ENCODE measurements around the gene KRT222. TPM values are rescaled to one million over a fixed set of nuclear protein-coding genes. Genes with fewer than 3 reads are reported as not detected.
A peak's percentile ranks its signal among the peaks of the same experiment; 100 is the strongest.

KRT222 gene
- total and polyA plus RNA-seq, 2 of the 13 experiments (the other 11 are each of a cell fraction or from before 2014, with no cell fraction given), result not detected

GRCh38 chr17:40615841-40616476, 49.0 kb downstream of the KRT222 start (continued):
- TF ChIP-seq ZBTB4 (CRISPR knock-in tag; IDR thresholded peaks at IDR 0.05; ENCODE audit: borderline replicate concordance), result no peak
- no peak for TF ChIP-seq ZNF143 (CRISPR knock-in tag; IDR thresholded peaks at IDR 0.05)
- no peak for TF ChIP-seq POLR2G (IDR thresholded peaks at IDR 0.05; ENCODE audit: low read depth, low read length)
- TF ChIP-seq ZC3H13 (CRISPR knock-in tag; IDR thresholded peaks at IDR 0.05), result no peak
- no peak for TF ChIP-seq PBX3 (CRISPR knock-in tag; IDR thresholded peaks at IDR 0.05; ENCODE audit: borderline replicate concordance)
- TF ChIP-seq PHF8 (CRISPR knock-in tag; IDR thresholded peaks at IDR 0.05), result no peak
- TF ChIP-seq FOXO4 (CRISPR knock-in tag; conservative IDR thresholded peaks at IDR 0.05), result no peak
- peak; percentile 33; the same call in 1 of the 2 replicates for TF ChIP-seq ZFP91 (CRISPR knock-in tag; IDR thresholded peaks at IDR 0.05; ENCODE audit: borderline replicate concordance)
- 0 out of 2 replicates have a peak, but pooled peaks have one; percentile 43 for TF ChIP-seq ETV6 (CRISPR knock-in tag; conservative IDR thresholded peaks at IDR 0.05)
- no peak for TF ChIP-seq ZMAT3 (CRISPR knock-in tag; conservative IDR thresholded peaks at IDR 0.05)
- no peak for TF ChIP-seq LRRFIP1 (CRISPR knock-in tag; conservative IDR thresholded peaks at IDR 0.05)
- no peak for TF ChIP-seq HNF4G (IDR thresholded peaks at IDR 0.05; ENCODE audit: borderline replicate concordance, low read depth, low read length)
- TF ChIP-seq HNF4G (CRISPR knock-in tag; IDR thresholded peaks at IDR 0.05; ENCODE audit: borderline replicate concordance, low read depth), result no peak
- TF ChIP-seq ZNF460 (CRISPR knock-in tag; IDR thresholded peaks at IDR 0.05; ENCODE audit: borderline replicate concordance), result no peak
- no peak for TF ChIP-seq RCOR2 (CRISPR knock-in tag; IDR thresholded peaks at IDR 0.05)
- TF ChIP-seq TSC22D2 (CRISPR knock-in tag; IDR thresholded peaks at IDR 0.05; ENCODE audit: borderline replicate concordance), result no peak
- no peak for TF ChIP-seq ZNF776 (CRISPR knock-in tag; IDR thresholded peaks at IDR 0.05)
- TF ChIP-seq ZNF468 (CRISPR knock-in tag; IDR thresholded peaks at IDR 0.05), result no peak
- TF ChIP-seq DNMT1 (CRISPR knock-in tag; IDR thresholded peaks at IDR 0.05), result 0 out of 2 replicates have a peak, but pooled peaks have one; percentile 25
- TF ChIP-seq PHF5A (CRISPR knock-in tag; IDR thresholded peaks at IDR 0.05; ENCODE audit: low read depth, unreplicated experiment), result no peak

All from HepG2 (cell line).